ENCODE results near the gene CADM1. TPM values are rescaled to one million over a fixed set of nuclear protein-coding genes. Genes with fewer than 3 reads are reported as not detected.

CADM1 gene
- polyA plus RNA-seq, 4 donors: 2.2 to 10.9 (median 5.8) TPM

GRCh38 chr11:115290479-115290878, 213.7 kb downstream of the CADM1 start:
- H3K36me3 ChIP-seq (ENCODE audit: control insufficient read depth in 3 of 3, insufficient read depth in 2 of 3, low read depth in 1 of 3, low read length in 3 of 3): no peaks in the 10 kb centered on the region
- no peaks in the 10 kb centered on the region for H3K9me3 ChIP-seq (ENCODE audit: control insufficient read depth in 2 of 2, insufficient read depth in 1 of 2, low read depth in 1 of 2, low read length in 1 of 2)
- no peaks in the 10 kb centered on the region for H3K27me3 ChIP-seq (ENCODE audit: control insufficient read depth in 3 of 3, insufficient read depth in 3 of 3, low read length in 3 of 3)
- H3K27ac ChIP-seq (ENCODE audit: low read depth in 1 of 3, low read length in 2 of 3): no peak overlapping the region
- WGBS, 3 donors: 62 to 84% (median 79%) methylated on average over 1 of the region's 1 CpG
- DNase-seq (no peak), FAIRE-seq (no peak)
- H3K4me3 ChIP-seq (ENCODE audit: low read depth in 1 of 3, low read length in 3 of 3): no peak overlapping the region
- peaks cover 0 to 4% (median 3%) of the 10 kb centered on the region in 3 donors for H3K4me1 ChIP-seq (ENCODE audit: control insufficient read depth in 3 of 3, insufficient read depth in 2 of 3, low read depth in 1 of 3, low read length in 2 of 3)

GRCh38 chr11:115287266-115287665, 216.9 kb downstream of the CADM1 start:
- H3K9me3 ChIP-seq (ENCODE audit: control insufficient read depth in 2 of 2, insufficient read depth in 1 of 2, low read depth in 1 of 2, low read length in 1 of 2): no peaks in the 10 kb centered on the region
- no peaks in the 10 kb centered on the region for H3K36me3 ChIP-seq (ENCODE audit: control insufficient read depth in 3 of 3, insufficient read depth in 2 of 3, low read depth in 1 of 3, low read length in 3 of 3)
- no peak overlapping the region for H3K27ac ChIP-seq (ENCODE audit: low read depth in 1 of 3, low read length in 2 of 3)
- peaks cover 0 to 4% (median 3%) of the 10 kb centered on the region in 3 donors for H3K4me1 ChIP-seq (ENCODE audit: control insufficient read depth in 3 of 3, insufficient read depth in 2 of 3, low read depth in 1 of 3, low read length in 2 of 3)
- 87 to 91% (median 90%) methylated on average over 6 of the region's 6 CpGs for WGBS, 3 donors
- no peak for DNase-seq
- H3K27me3 ChIP-seq (ENCODE audit: control insufficient read depth in 3 of 3, insufficient read depth in 3 of 3, low read length in 3 of 3): no peaks in the 10 kb centered on the region
- H3K4me3 ChIP-seq (ENCODE audit: low read depth in 1 of 3, low read length in 3 of 3): no peak overlapping the region
- no peak for FAIRE-seq

- DNase-seq: no peak
- FAIRE-seq: no peak
- 64 to 69% (median 68%) methylated on average over 3 of the region's 3 CpGs for WGBS, 3 donors
- Histone ChIP-seq H3K9me3 (ENCODE audit: control insufficient read depth in 2 of 2, insufficient read depth in 1 of 2, low read depth in 1 of 2, low read length in 1 of 2) (no peaks in the 10 kb centered on the region), H3K4me3 (ENCODE audit: low read depth in 1 of 3, low read length in 3 of 3) (no peak overlapping the region), H3K4me1 (ENCODE audit: control insufficient read depth in 3 of 3, insufficient read depth in 2 of 3, low read depth in 1 of 3, low read length in 2 of 3) (peaks cover 0 to 4% (median 3%) of the 10 kb centered on the region in 3 donors), H3K36me3 (ENCODE audit: control insufficient read depth in 3 of 3, insufficient read depth in 2 of 3, low read depth in 1 of 3, low read length in 3 of 3) (no peaks in the 10 kb centered on the region), H3K27me3 (ENCODE audit: control insufficient read depth in 3 of 3, insufficient read depth in 3 of 3, low read length in 3 of 3) (no peaks in the 10 kb centered on the region), H3K27ac (ENCODE audit: low read depth in 1 of 3, low read length in 2 of 3) (no peak overlapping the region)
These were observed 217.6 kb downstream of the CADM1 start for GRCh38 chr11:115286614-115287013.

DNA sequence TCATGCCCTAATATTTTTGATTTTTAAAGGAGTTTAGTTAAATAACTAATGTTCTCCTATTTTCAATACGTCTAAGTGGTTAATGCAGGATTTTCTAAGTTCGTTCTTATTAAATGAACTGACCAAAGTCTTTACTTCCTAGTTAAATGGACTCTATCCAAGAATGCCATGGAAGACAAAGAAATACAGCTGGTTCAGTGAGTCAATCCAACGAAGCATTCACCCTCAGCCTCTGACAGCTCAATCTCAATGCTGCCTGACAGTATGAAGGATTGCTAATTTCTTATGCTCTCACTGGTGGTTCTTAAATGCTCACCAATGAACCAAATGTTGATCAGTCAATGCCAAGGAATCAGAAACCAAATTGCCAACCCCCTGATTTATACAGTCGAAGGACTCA, 219.4 kb downstream of the CADM1 start:
- no peak for FAIRE-seq
- no peaks in the 10 kb centered on the region for H3K27me3 ChIP-seq (ENCODE audit: control insufficient read depth in 3 of 3, insufficient read depth in 3 of 3, low read length in 3 of 3)
- no peak overlapping the region for H3K4me3 ChIP-seq (ENCODE audit: low read depth in 1 of 3, low read length in 3 of 3)
- 53 to 72% (median 64%) methylated on average over 4 of the region's 4 CpGs for WGBS, 3 donors
- no peak overlapping the region for H3K27ac ChIP-seq (ENCODE audit: low read depth in 1 of 3, low read length in 2 of 3)
- H3K4me1 ChIP-seq (ENCODE audit: control insufficient read depth in 3 of 3, insufficient read depth in 2 of 3, low read depth in 1 of 3, low read length in 2 of 3): peaks cover 0 to 8% (median 4%) of the 10 kb centered on the region in 3 donors
- no peaks in the 10 kb centered on the region for H3K9me3 ChIP-seq (ENCODE audit: control insufficient read depth in 2 of 2, insufficient read depth in 1 of 2, low read depth in 1 of 2, low read length in 1 of 2)
- H3K36me3 ChIP-seq (ENCODE audit: control insufficient read depth in 3 of 3, insufficient read depth in 2 of 3, low read depth in 1 of 3, low read length in 3 of 3): no peaks in the 10 kb centered on the region
- no peak for DNase-seq

- H3K9me3 ChIP-seq (ENCODE audit: control insufficient read depth in 2 of 2, insufficient read depth in 1 of 2, low read depth in 1 of 2, low read length in 1 of 2): no peaks in the 10 kb centered on the region
- DNase-seq (no peak), FAIRE-seq (no peak)
- H3K27ac ChIP-seq (ENCODE audit: low read depth in 1 of 3, low read length in 2 of 3): no peak overlapping the region
- H3K36me3 ChIP-seq (ENCODE audit: control insufficient read depth in 3 of 3, insufficient read depth in 2 of 3, low read depth in 1 of 3, low read length in 3 of 3): no peaks in the 10 kb centered on the region
- WGBS, 3 donors: 91 to 93% (median 92%) methylated on average over 4 of the region's 4 CpGs
- peaks cover 0 to 8% (median 4%) of the 10 kb centered on the region in 3 donors for H3K4me1 ChIP-seq (ENCODE audit: control insufficient read depth in 3 of 3, insufficient read depth in 2 of 3, low read depth in 1 of 3, low read length in 2 of 3)
- no peak overlapping the region for H3K4me3 ChIP-seq (ENCODE audit: low read depth in 1 of 3, low read length in 3 of 3)
- H3K27me3 ChIP-seq (ENCODE audit: control insufficient read depth in 3 of 3, insufficient read depth in 3 of 3, low read length in 3 of 3): peaks cover 0 to 1% (median 0%) of the 10 kb centered on the region in 3 donors
These were observed 221.3 kb downstream of the CADM1 start for GRCh38 chr11:115282923-115283322.

GRCh38 chr11:115280775-115281174, 223.4 kb downstream of the CADM1 start:
- Histone ChIP-seq H3K9me3 (ENCODE audit: control insufficient read depth in 2 of 2, insufficient read depth in 1 of 2, low read depth in 1 of 2, low read length in 1 of 2) (no peaks in the 10 kb centered on the region), H3K4me1 (ENCODE audit: control insufficient read depth in 3 of 3, insufficient read depth in 2 of 3, low read depth in 1 of 3, low read length in 2 of 3) (peaks cover 0 to 8% (median 4%) of the 10 kb centered on the region in 3 donors), H3K27ac (ENCODE audit: low read depth in 1 of 3, low read length in 2 of 3) (peak overlapping the region in 1 of 3 donors; percentile 6), H3K27me3 (ENCODE audit: control insufficient read depth in 3 of 3, insufficient read depth in 3 of 3, low read length in 3 of 3) (peaks cover 0 to 1% (median 0%) of the 10 kb centered on the region in 3 donors), H3K4me3 (ENCODE audit: low read depth in 1 of 3, low read length in 3 of 3) (no peak overlapping the region), H3K36me3 (ENCODE audit: control insufficient read depth in 3 of 3, insufficient read depth in 2 of 3, low read depth in 1 of 3, low read length in 3 of 3) (no peaks in the 10 kb centered on the region)
- FAIRE-seq (no peak), DNase-seq (no peak)
- WGBS, 3 donors: 13 to 54% (median 36%) methylated on average over 5 of the region's 5 CpGs

DNA sequence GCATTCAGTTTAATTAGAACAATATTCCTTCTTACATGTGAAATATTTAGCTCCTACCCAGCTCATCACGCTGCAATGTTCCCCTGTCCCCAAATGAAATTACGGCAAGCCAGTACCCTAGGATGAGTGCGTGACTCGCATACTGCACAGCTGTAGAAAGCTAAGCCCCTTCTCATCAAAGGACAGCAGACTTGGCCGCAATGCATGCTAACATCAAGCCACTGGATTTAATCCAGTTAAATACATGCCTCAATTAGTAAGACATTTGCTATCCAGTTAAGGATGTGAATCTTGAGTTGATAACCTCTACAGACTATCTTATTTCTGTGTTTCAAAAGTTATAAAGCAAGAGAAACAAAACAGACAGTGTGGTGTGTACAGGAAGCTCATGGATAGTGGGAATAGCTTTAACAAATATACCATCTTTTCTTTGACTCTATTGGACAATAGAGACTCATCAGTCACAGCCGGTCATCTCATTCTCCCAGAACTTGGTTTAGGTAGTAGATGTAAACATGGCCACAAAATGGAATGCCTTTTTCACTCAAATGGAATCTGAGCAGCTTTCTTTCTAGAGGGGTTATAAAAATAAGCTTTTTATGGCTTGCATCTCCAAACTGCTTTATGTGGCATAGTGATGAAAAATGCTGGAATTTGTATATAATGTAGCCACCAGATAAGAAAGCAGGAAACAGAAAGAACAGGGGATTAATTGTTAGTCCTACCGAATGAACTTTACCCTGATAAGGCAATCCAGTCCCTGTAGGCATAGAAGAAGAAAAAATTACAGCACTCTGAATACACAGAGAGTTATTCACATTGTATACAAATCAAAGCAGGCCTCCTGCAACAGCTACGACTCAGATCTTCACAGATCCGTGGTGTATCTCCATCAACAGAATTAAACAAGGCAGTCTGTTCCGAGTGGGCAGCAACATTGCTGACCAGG, 224.1 kb downstream of the CADM1 start:
- no peaks in the 10 kb centered on the region for H3K36me3 ChIP-seq (ENCODE audit: control insufficient read depth in 3 of 3, insufficient read depth in 2 of 3, low read depth in 1 of 3, low read length in 3 of 3)
- H3K27me3 ChIP-seq (ENCODE audit: control insufficient read depth in 3 of 3, insufficient read depth in 3 of 3, low read length in 3 of 3): peaks cover 0 to 1% (median 0%) of the 10 kb centered on the region in 3 donors
- FAIRE-seq (no peak), DNase-seq (peak; percentile 65)
- 53 to 62% (median 54%) methylated on average over 10 of the region's 10 CpGs for WGBS, 3 donors
- no peaks in the 10 kb centered on the region for H3K9me3 ChIP-seq (ENCODE audit: control insufficient read depth in 2 of 2, insufficient read depth in 1 of 2, low read depth in 1 of 2, low read length in 1 of 2)
- no peak overlapping the region for H3K4me3 ChIP-seq (ENCODE audit: low read depth in 1 of 3, low read length in 3 of 3)
- H3K4me1 ChIP-seq (ENCODE audit: control insufficient read depth in 3 of 3, insufficient read depth in 2 of 3, low read depth in 1 of 3, low read length in 2 of 3): peaks cover 0 to 8% (median 4%) of the 10 kb centered on the region in 3 donors
- H3K27ac ChIP-seq (ENCODE audit: low read depth in 1 of 3, low read length in 2 of 3): peak overlapping the region in 1 of 3 donors; percentile 6

GRCh38 chr11:115276799-115277198, 227.4 kb downstream of the CADM1 start:
- Histone ChIP-seq H3K4me1 (ENCODE audit: control insufficient read depth in 3 of 3, insufficient read depth in 2 of 3, low read depth in 1 of 3, low read length in 2 of 3) (peaks cover 0 to 8% (median 4%) of the 10 kb centered on the region in 3 donors), H3K9me3 (ENCODE audit: control insufficient read depth in 2 of 2, insufficient read depth in 1 of 2, low read depth in 1 of 2, low read length in 1 of 2) (no peaks in the 10 kb centered on the region), H3K27ac (ENCODE audit: low read depth in 1 of 3, low read length in 2 of 3) (no peak overlapping the region), H3K27me3 (ENCODE audit: control insufficient read depth in 3 of 3, insufficient read depth in 3 of 3, low read length in 3 of 3) (peaks cover 0 to 1% (median 0%) of the 10 kb centered on the region in 3 donors), H3K36me3 (ENCODE audit: control insufficient read depth in 3 of 3, insufficient read depth in 2 of 3, low read depth in 1 of 3, low read length in 3 of 3) (no peaks in the 10 kb centered on the region), H3K4me3 (ENCODE audit: low read depth in 1 of 3, low read length in 3 of 3) (no peak overlapping the region)
- no peak for DNase-seq
- 94 to 96% (median 95%) methylated on average over 8 of the region's 8 CpGs for WGBS, 3 donors
- no peak for FAIRE-seq
